ENCODE results near the gene ZNF664. TPM values are rescaled to one million over a fixed set of nuclear protein-coding genes. Genes with fewer than 3 reads are reported as not detected.

Gene ZNF664
- total and polyA plus RNA-seq, 8 donors: 23.0 to 72.7 (median 56.7) TPM

DNA sequence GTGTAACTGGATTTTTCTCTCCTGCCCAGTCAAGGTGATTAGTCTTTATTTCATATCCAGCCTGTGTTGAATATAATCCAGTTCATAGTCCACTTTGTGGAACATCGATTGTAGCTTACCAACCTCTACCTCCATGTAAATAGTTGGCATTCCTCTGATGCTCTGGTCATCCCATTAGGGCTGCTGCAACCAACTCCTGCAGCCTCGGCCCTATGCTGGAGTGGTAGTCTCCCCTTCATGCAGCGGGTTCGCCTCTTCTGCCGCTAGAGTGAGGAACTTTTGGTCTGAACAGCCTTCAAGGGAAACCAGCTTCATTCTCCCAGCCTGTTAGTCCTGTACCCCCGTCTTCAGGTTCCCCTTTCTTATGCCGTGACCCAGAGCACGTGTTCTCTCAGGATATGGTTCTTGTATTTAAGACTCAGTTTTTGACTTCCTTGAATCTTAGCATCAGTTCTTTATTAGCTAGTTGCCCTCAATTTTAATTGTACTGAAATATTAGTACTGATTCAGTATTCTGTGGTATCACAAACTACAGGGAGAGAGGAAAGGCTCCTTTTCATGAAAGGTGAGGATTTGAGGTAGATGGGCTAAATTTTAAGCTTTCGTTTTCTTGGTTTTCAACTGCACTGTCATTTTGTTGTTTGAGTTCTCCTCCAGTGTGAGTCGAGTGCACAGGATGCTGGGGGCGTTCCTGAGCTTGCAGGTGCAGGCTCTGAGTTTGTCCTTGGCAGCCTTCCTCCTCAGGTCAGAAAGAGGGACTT lies 33.2 kb downstream of the ZNF664 start:
- Histone ChIP-seq H3K4me3 (no peak overlapping the region), H3K27ac (no peak overlapping the region), H3K36me3 (peaks cover 0 to 7% (median 5%) of the 10 kb centered on the region in 3 donors), H3K27me3 (no peaks in the 10 kb centered on the region), H3K4me1 (peaks cover 5 to 30% (median 9%) of the 10 kb centered on the region in 3 donors), H3K9me3 (no peaks in the 10 kb centered on the region)
- intact Hi-C loops (cut with DNase I): no loop called here
- ATAC-seq (peak in 3 of 4 donors; percentile 8 to 21 (median 18)), FAIRE-seq (no peak), DNase-seq (no peak)
- TF ChIP-seq, protein P1, sequence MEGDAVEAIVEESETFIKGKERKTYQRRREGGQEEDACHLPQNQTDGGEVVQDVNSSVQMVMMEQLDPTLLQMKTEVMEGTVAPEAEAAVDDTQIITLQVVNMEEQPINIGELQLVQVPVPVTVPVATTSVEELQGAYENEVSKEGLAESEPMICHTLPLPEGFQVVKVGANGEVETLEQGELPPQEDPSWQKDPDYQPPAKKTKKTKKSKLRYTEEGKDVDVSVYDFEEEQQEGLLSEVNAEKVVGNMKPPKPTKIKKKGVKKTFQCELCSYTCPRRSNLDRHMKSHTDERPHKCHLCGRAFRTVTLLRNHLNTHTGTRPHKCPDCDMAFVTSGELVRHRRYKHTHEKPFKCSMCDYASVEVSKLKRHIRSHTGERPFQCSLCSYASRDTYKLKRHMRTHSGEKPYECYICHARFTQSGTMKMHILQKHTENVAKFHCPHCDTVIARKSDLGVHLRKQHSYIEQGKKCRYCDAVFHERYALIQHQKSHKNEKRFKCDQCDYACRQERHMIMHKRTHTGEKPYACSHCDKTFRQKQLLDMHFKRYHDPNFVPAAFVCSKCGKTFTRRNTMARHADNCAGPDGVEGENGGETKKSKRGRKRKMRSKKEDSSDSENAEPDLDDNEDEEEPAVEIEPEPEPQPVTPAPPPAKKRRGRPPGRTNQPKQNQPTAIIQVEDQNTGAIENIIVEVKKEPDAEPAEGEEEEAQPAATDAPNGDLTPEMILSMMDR (IDR thresholded peaks at IDR 0.05): no peak
- WGBS, 2 donors: 69 to 77% methylated on average over 11 of the region's 11 CpGs

DNA sequence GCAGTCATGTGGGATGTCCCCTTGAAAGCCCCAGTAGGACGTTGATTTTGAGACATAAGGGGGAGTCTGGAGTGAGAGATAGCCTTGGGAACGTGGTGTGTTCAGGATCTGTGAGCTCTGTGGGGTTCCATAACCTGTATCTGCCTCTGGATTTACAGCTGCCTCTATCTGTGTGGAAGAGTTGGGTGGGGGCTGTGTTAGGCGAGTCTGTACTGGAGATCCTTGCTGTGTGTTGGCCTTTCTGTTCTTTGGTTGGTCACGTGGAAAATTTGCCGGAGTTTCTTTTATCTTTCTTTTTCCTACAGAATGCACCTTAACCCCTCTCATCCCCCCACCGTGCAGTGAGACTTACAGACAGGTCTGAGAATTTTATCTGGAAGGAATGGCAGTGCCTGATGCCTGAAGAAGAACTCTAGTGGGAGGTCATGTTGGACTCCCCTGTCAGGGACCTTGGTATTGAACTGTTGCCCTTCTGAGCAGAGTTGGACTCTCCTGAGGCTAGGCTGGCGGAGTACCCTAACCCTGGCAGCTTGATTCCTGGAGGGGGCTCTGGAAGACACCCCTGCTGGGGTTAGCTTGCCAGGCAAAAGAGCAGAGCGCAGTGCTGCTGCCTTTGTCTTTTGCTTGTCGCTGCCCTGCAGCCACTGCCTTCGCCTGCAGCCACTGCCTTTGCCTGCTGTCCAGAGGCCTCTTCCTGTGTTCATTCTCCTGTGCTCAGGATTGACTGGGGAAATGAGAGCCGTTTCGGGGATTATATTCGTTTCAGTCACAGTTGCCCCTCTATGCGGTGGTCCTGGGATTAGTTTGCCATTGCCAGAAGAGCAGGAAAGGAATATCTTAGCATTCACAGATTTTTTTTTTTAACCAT lies 34.1 kb downstream of the ZNF664 start:
- no peak for ATAC-seq
- 72 to 74% methylated on average over 14 of the region's 14 CpGs for WGBS, 2 donors
- Histone ChIP-seq H3K4me3 (no peak overlapping the region), H3K9me3 (no peaks in the 10 kb centered on the region), H3K4me1 (peaks cover 5 to 36% (median 9%) of the 10 kb centered on the region in 3 donors), H3K27me3 (no peaks in the 10 kb centered on the region), H3K27ac (no peak overlapping the region), H3K36me3 (peaks cover 0 to 10% (median 6%) of the 10 kb centered on the region in 3 donors)
- intact Hi-C loops (cut with DNase I): no loop called here
- DNase-seq: no peak
- no peak for FAIRE-seq
- TF ChIP-seq, protein P1 (IDR thresholded peaks at IDR 0.05): no peak

DNA sequence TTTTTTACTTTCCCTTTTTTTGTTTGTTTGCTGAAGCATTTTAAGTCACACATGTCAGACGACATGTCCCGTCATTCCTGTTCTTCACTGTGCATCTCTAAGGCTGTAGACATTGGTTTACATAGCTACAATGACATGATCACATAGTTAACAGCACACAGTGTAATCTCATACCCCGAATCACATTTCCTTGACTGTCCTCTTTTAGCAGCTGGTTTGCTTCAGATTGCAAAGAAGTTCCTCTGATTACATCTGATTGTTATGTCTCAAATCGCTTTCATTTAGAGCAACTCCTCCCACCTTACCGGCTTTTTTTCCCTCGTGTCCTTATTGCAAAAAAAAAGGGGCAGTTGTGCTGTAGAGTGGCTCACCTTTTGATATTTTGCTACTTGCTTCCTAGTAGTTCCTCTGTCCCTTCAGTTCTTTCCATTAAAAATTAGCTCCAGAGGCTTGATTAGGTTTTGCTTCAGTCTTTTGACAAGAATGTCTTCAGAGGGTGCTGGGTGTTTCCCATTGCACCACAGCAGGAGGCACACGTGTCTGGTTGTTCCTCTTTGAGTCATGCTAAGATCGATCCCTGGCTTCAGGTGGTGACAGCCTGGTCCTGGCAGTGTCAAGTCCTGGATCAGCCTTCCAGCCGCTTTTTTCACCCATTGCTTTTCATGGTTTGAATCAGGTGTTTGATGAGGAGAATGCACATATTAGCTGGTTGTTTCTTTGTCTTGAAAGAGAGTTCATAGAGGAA lies 35.0 kb downstream of the ZNF664 start:
- peaks cover 0 to 15% (median 15%) of the 10 kb centered on the region in 3 donors for H3K36me3 ChIP-seq
- peaks cover 5 to 36% (median 9%) of the 10 kb centered on the region in 3 donors for H3K4me1 ChIP-seq
- 24 to 25% methylated on average over 9 of the region's 9 CpGs for WGBS, 2 donors
- ATAC-seq (peak; percentile 86 to 92 (median 88)), FAIRE-seq (no peak), DNase-seq (peak in 4 of 6 donors; percentile 44 to 62 (median 53))
- H3K27me3 ChIP-seq: no peaks in the 10 kb centered on the region
- no peaks in the 10 kb centered on the region for H3K9me3 ChIP-seq
- no peak overlapping the region for H3K4me3 ChIP-seq
- TF ChIP-seq, protein P1 (IDR thresholded peaks at IDR 0.05): no peak
- H3K27ac ChIP-seq: peak overlapping the region in 1 of 4 donors; percentile 4
- intact Hi-C loops (cut with DNase I): no loop called here

DNA sequence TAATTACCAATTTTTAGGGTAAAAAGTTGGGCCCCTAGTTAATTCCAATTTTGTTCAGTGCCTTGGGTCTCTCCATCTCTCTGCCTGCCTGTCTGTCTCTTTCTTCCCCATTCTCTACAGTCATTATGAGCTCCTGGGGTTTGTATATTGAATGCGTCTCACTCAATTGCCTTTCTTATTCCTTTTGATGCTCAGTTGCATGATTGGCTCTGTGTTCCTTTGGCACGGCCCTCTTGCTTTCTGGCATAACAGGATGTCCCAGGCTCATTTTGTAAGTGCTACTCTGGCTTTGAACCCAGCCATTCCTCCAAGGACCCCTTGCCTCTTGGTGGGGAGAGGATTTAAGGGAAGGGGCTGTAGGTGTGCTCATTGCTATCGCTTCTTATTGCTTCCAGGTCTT lies 35.6 kb downstream of the ZNF664 start:
- H3K36me3 ChIP-seq: peaks cover 0 to 21% (median 18%) of the 10 kb centered on the region in 3 donors
- no peak overlapping the region for H3K4me3 ChIP-seq
- FAIRE-seq (no peak), DNase-seq (no peak), ATAC-seq (no peak)
- 76 to 80% methylated on average over 3 of the region's 3 CpGs for WGBS, 2 donors
- H3K4me1 ChIP-seq: peaks cover 5 to 36% (median 9%) of the 10 kb centered on the region in 3 donors
- H3K9me3 ChIP-seq: no peaks in the 10 kb centered on the region
- no peaks in the 10 kb centered on the region for H3K27me3 ChIP-seq
- H3K27ac ChIP-seq: peak overlapping the region in 1 of 4 donors; percentile 4
- intact Hi-C loops (cut with DNase I): no loop called here
- TF ChIP-seq, protein P1 (IDR thresholded peaks at IDR 0.05): no peak

Measured in pancreas (tissue), 10 donors.